HG02678 (cell line): ENCODE results near the gene TMEM59L.
A peak's percentile ranks its signal among the peaks of the same experiment; 100 is the strongest.
"Not testable (repeated sequence)": the region's sequence is repeated elsewhere in the genome, so short reads cannot be mapped to it uniquely, and the experiment has no call there.

Experiments used
- ATAC-seq: cut with Tn5 transposase; IDR thresholded peaks from one replicate; pipeline ENCODE4 v1.9.1; 2021; ENCODE audit warnings: mild to moderate bottlenecking, moderate library complexity; ENCODE audit not compliant: unreplicated experiment

Gene TMEM59L

GRCh38 chr19:18612772-18613588 is at the start of gene TMEM59L:
Gene TMEM59L (plus strand): TSS chr19:18612870. CDS start chr19:18612959, 89 bp downstream.
- no peak for ATAC-seq

GRCh38 chr19:18566953-18567352 is 45.7 kb upstream of the TMEM59L start:
- ATAC-seq = no peak

- ATAC-seq = no peak
These were observed 44.3 kb upstream of the TMEM59L start for GRCh38 chr19:18568367-18568766.

GRCh38 chr19:18571564-18572344 is 40.9 kb upstream of the TMEM59L start, which contains the start of gene UBA52:
Gene UBA52 (plus strand): TSS chr19:18571857. CDS start chr19:18573301, 1,444 bp downstream.
- ATAC-seq = peak; percentile 95

- ATAC-seq = no peak
These were observed 37.9 kb upstream of the TMEM59L start for GRCh38 chr19:18574691-18575291.

GRCh38 chr19:18576383-18576782 is 36.3 kb upstream of the TMEM59L start:
- no peak for ATAC-seq

- ATAC-seq = no peak
These were observed 35.2 kb upstream of the TMEM59L start for GRCh38 chr19:18577365-18577914.

- ATAC-seq = no peak
These were observed 32.4 kb upstream of the TMEM59L start for GRCh38 chr19:18580311-18580710.

GRCh38 chr19:18586306-18586705 is 26.4 kb upstream of the TMEM59L start:
- ATAC-seq = no peak

GRCh38 chr19:18587561-18587960 is 25.1 kb upstream of the TMEM59L start:
- no peak for ATAC-seq

- no peak for ATAC-seq
These were observed 24.6 kb upstream of the TMEM59L start for GRCh38 chr19:18587962-18588610.

GRCh38 chr19:18588611-18589379 is 23.9 kb upstream of the TMEM59L start, which contains the start of gene REX1BD:
Gene REX1BD (plus strand): TSS chr19:18588798. CDS start chr19:18588802, 4 bp downstream.
- peak; percentile 82 for ATAC-seq

- peak; percentile 28 for ATAC-seq
These were observed 23.0 kb upstream of the TMEM59L start for GRCh38 chr19:18589380-18590272.

- no peak for ATAC-seq
These were observed 22.1 kb upstream of the TMEM59L start for GRCh38 chr19:18590273-18591272.

GRCh38 chr19:18591735-18592385 is 20.8 kb upstream of the TMEM59L start:
- ATAC-seq = no peak

- ATAC-seq = not testable (repeated sequence)
These were observed 19.9 kb upstream of the TMEM59L start for GRCh38 chr19:18592732-18593131.
